ENCODE measurements around the gene COL6A2. TPM values are rescaled to one million over a fixed set of nuclear protein-coding genes. Genes with fewer than 3 reads are reported as not detected.

Gene COL6A2
- polyA plus RNA-seq, 4 donors: 184 to 330 (median 231) TPM

DNA sequence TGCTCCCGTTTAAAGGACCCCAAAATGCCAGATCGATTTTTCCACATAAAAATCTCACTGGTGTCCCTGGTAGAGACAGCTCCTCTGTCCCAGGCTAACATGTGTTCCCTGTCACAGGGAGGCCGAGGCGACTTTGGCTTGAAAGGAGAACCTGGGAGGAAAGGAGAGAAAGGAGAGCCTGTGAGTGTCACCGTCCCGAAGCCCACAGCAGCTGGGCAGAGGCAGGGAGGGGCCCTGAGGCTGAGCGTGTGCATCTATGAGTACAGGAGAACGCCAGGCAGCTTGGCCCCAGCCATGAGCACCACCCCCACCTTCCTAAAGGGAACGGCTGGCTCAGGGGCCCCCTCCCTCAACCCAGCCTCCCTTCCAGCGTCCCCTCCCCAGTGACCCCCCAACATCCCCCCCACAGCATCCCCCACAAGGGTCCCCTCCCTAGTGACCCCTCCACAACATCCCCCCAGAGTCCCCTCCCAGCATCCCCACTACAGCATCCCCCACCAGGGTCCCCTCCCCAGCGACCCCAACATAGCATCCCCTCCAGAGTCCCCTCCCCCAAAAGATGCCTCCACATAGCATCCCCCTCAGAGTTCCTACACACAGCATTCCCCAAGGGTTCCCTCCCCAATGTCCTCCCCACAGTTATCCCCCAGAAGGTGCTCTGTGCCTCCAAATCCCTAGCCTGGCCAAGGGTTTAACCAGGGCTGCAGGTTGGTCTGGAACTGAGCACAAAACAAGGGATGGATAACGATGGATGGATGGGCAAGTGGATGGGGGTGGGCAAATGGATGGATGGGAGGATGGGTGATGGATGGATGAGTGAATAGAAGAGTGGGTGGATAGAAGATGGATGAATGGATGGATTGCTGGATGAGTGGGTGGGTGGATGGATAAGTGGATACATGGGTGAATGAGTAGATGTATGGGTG lies 25.1 kb downstream of the COL6A2 start:
- no peak for DNase-seq (ENCODE audit: low read depth in 4 of 4, low spot score in 2 of 4)

DNA sequence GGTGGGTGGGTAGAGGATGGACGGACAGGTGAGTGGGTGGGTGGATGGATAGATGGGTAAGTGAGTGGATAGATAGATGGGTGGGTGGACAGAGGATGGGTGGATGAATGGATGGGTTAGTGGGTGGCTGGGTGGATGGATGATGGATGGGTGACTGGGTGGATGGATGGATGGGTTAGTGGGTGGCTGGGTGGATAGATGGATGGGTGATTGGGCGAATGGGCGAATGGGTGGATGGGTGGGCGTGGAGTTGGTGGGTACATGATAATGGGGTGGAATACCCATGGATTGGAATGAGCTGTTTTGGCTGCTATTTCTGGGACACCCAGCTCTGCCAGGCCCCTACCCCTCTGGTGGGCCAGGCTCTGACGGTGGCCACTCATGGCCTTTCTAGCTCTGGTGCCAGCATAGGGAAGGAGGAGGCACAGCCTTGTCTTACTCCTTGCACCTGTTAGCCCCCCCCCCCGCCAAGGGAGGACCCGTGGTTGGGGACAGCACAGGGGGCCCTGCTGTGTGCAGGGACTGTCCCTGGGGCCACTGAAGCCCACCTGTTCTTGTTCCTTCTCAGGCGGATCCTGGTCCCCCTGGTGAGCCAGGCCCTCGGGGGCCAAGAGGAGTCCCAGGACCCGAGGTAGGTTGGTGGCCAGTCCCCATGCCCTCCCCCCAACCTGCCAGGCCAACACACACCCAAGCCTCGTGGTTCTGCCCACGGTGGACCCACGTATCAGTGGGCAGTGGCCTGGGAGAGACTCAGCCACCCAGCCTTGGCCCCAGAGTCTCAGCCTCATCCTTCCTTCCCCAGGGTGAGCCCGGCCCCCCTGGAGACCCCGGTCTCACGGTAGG lies 26.4 kb downstream of the COL6A2 start:
- DNase-seq (ENCODE audit: low read depth in 4 of 4, low spot score in 2 of 4): no peak

DNA sequence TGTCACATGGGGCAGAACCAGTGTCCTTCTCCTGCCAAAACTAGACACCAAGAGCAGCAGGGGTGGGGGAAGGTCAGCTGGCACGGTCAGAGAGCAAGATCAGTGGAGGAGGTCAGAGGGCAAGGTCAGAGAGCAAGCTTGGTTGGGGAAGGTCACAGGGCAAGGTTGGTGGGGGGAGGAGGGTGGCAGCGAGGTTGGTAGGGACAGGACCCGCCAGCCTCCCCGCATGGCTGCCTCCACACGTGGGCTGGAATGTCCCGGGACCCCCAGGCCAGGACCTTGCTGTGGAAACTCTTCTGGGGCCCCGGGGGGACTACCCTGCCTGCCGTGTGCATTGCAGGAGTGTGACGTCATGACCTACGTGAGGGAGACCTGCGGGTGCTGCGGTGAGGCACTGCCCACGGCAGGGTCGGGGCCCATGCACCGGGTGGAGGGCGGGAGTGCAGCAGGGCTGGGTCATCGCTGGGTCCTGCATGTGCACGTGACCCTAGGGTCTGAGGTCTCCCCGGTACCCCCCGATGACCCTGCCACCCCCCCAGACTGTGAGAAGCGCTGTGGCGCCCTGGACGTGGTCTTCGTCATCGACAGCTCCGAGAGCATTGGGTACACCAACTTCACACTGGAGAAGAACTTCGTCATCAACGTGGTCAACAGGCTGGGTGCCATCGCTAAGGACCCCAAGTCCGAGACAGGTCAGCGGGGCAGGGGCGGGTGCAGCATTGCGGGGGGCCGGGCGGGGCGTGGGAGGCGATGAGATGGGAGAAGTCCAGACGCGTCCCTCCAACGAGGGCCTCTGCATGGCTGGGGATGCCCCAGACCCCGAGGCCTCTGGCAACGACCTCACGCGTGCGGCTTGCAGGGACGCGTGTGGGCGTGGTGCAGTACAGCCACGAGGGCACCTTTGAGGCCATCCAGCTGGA lies 27.3 kb downstream of the COL6A2 start:
- DNase-seq (ENCODE audit: low read depth in 4 of 4, low spot score in 2 of 4): no peak

DNA sequence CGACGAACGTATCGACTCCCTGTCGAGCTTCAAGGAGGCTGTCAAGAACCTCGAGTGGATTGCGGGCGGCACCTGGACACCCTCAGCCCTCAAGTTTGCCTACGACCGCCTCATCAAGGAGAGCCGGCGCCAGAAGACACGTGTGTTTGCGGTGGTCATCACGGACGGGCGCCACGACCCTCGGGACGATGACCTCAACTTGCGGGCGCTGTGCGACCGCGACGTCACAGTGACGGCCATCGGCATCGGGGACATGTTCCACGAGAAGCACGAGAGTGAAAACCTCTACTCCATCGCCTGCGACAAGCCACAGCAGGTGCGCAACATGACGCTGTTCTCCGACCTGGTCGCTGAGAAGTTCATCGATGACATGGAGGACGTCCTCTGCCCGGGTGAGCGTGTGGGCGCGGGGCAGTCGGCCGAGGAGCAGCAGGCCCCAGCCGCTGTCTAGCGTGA lies 28.0 kb downstream of the COL6A2 start:
- no peak for DNase-seq (ENCODE audit: low read depth in 4 of 4, low spot score in 2 of 4)

DNA sequence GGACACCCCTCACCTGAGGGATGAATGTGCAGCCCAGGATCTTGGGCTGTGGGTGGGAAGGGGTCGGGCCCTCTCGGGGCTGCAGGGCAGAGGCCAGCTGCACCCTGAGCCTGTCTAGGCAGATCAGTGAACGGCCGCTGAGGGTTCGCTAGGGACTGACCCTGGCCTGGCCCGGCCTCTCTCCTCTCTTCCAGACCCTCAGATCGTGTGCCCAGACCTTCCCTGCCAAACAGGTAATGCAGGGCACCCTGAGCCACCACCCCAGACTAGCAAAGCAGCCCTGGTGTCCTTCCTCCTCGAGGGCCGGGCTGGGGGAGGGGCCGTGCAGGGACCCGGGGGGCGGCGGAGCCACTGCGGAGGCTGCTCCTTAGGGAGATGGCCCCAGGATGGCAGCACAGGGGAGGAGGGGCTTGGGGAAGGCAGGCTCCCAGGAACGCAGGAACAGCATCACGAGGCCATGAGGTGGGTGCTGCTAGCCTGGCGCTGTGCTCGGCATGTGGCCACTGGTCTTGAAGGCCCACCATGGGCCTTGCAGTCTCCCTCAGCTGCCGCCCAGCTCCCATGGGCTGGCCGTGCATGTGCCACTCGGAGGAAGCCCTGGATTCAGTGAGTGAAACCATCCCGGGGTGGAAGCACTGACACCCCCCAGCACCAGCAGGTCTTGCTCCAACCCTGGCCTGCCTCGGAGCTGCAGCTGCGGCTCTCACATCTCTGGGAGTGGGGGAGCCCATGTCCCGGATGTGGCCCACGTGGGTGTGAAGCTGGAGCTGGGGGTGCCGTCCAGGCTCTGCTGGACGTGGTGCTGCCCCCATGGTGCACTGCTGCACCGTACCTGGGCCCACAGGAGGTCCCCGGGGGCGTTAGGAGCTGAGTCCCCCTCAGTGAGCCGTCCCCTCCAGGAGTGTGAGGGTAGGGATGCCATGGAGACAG lies 28.7 kb downstream of the COL6A2 start:
- DNase-seq (ENCODE audit: low read depth in 4 of 4, low spot score in 2 of 4): no peak

DNA sequence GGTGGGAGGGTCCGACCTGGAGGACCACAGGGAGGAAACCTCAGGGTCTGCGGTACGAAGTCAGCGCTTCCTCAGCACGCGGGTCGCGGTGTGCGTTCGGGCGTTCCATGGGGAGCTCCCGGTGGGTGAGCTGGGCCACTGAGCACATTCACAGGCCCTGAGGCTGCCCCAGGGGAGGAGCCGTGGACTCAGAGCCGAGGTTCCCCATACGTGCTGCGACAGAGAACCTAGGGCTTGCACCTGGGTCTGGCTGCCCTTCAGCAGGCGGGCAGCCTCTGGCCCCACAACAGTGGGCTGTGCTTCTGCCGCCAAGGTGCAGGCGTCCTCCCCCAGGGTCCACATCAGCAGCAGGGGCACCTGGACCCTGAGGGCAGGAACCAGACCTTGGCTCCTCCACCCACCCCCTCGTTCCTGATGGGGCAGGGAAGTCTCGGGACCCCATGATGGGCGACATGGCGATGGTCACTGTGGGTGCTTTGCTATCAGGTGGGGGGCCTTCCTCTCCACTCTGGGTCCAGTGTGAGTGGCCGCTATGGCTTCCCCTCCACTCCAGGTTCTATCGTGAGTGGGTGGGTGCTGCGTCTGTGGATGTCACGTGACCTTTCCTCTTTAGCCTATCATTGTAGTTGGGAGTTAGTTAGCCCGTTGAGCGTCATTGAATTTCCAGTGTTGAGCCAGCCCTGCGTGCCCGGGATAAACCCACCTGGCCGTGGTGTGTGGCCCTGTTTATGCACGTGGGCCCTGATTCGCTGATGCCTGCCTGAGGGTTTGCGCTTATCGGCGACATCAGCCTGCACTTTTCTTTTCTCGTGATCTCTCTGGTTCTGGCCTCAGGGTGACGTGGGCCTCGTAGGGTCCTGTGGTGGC lies 29.6 kb downstream of the COL6A2 start:
- no peak for DNase-seq (ENCODE audit: low read depth in 4 of 4, low spot score in 2 of 4)

DNA sequence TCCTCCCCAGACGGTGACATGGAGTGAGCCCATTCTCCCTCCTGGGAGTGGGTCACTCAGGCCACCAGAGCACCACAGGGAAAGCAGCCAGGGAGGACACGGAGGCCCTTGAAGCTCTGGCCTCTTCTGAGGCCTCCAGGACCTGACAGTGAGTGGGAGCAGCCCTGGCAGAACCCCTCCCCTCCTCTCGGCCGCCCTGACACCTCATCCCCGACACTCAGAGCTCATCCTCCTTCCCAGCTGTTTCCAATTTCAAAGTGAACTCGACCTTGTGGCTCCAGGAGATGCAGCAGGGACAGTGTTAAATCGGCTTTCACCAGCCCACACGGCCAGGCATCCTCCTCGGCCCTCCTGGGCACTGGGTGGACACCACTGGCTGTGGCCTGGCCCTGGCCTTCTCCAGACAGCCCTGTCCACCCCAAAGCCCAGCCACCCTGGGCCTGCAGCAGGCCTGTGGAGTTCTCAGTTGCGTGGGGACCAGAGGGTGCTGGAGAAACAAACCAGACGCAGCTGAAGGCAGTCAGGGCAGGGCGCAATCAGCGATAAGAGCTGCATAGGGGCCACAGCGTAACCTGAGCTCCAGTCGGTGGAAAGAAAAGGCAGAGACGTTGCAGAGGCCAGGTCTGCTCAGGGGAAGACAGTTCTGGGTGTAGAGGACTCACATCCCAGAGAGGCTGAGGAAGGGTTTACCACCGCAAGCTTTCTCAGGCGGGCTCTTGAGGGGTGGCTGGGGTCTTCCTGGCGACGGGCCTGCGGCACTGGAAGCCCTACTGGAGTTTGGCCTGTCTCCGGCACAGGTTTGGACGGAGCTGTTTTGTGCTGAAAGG lies 30.4 kb downstream of the COL6A2 start:
- DNase-seq (ENCODE audit: low read depth in 4 of 4, low spot score in 2 of 4): no peak

DNA sequence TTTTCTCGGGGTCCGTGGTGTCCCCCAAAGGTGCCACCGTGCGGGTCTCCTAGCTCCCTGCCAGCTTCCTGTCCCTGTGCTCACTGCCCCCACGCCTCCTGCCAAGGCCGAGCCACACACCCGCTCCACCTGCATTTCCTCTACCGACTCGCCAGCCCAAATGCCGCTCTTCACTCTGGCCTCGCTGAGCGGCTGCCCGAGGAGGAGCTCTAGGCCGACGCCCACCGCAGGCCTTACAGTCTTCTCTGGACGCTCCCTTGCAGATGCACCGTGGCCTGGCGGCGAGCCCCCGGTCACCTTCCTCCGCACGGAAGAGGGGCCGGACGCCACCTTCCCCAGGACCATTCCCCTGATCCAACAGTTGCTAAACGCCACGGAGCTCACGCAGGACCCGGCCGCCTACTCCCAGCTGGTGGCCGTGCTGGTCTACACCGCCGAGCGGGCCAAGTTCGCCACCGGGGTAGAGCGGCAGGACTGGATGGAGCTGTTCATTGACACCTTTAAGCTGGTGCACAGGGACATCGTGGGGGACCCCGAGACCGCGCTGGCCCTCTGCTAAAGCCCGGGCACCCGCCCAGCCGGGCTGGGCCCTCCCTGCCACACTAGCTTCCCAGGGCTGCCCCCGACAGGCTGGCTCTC lies 31.1 kb downstream of the COL6A2 start:
- no peak for DNase-seq (ENCODE audit: low read depth in 4 of 4, low spot score in 2 of 4)

DNA sequence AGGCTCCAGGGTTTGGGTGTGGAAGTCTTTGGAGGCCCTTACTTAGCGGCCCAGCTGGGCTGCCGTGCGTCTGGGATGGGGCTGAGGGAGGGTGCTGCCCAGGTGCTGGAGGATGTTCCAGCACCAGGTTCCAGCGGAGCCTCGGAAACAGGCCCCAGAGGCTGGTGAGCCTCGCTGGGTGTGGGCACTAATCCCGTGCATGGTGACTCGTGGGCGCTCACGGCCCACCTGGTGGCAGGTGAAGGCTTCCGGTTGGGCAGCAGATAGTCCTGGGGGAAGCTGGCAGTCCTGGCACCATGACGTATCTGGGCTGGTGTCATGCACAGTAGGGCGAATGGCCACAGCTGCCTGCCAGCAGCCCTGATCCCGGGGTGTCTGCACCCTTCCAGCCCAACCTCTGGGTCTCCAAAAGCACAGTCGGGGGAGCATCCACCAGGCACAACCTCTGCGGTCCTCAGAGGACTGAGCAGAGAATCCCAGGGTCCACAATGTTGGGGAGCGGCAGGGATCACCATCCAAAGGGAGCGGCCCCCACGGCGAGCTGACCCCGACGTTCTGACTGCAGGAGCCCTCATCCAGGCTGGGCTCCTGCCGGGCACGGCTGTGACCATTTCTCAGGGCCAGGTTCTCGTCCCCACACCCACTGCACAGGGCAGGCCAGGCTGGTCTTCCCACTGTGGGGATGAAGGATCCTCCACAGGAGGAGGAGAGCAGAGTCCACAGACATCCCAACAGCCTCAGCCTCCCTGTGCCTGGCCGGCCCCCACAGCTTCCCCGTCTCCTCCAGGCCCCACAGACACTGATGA lies 32.1 kb downstream of the COL6A2 start:
- DNase-seq (ENCODE audit: low read depth in 4 of 4, low spot score in 2 of 4): no peak

DNA sequence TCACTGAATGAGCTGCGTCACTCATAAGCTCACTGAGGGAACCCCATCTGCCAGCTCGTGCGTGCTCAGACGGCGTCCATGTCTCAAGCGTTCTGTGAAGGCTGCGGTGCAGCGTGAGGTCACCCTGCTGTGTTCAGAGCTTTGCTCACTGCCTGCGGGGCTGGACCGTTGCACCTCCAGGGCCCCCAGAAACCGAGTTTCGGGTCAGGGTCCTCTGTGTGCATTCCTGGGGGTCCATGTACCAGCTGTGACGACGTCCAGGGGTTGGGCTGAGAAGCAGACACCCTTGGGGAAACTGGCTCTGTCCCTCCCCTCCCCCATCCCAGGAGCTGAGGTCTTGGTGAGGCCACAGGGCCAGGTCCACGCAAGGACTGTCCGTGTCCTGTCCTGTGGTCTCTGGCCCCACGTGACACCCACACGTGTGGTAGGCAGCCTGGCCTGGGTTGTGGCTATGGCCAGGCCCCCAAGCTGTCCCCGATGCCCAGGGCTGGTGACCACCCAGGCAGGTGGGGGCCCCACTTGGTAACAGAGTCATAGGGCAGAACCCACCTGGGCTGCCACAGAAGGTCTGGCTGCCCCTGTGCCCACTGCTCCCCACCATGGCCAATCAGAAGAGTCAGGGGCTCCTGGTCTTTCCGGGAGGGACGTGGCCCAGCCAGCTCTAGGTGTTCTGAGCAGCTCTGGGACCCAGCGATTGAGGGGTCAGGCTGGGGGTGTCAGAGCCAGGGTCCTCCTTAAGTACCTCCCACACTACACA lies 33.1 kb downstream of the COL6A2 start:
- no peak for DNase-seq (ENCODE audit: low read depth in 4 of 4, low spot score in 2 of 4)

DNA sequence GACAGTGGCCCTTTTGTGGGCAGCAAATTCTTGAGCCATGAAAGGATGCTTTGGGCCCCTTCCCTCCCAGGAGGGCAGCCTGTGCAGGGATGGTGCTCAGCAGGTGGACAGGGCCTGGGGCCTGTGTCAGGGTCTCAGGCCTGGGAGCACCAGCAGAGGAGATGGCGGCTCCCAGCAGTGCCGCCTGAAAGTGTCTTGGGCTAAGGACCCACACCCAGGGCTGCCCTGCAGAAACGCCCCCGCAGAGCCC lies 33.6 kb downstream of the COL6A2 start:
- DNase-seq (ENCODE audit: low read depth in 4 of 4, low spot score in 2 of 4): no peak

DNA sequence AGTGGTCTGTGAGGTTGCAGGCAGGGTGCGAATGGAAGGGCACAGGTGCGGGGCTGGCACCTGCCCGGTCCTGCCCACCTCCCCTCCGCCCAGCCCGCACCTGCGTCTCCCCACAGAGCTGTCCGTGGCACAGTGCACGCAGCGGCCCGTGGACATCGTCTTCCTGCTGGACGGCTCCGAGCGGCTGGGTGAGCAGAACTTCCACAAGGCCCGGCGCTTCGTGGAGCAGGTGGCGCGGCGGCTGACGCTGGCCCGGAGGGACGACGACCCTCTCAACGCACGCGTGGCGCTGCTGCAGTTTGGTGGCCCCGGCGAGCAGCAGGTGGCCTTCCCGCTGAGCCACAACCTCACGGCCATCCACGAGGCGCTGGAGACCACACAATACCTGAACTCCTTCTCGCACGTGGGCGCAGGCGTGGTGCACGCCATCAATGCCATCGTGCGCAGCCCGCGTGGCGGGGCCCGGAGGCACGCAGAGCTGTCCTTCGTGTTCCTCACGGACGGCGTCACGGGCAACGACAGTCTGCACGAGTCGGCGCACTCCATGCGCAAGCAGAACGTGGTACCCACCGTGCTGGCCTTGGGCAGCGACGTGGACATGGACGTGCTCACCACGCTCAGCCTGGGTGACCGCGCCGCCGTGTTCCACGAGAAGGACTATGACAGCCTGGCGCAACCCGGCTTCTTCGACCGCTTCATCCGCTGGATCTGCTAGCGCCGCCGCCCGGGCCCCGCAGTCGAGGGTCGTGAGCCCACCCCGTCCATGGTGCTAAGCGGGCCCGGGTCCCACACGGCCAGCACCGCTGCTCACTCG lies 34.1 kb downstream of the COL6A2 start:
- DNase-seq (ENCODE audit: low read depth in 4 of 4, low spot score in 2 of 4): no peak

DNA sequence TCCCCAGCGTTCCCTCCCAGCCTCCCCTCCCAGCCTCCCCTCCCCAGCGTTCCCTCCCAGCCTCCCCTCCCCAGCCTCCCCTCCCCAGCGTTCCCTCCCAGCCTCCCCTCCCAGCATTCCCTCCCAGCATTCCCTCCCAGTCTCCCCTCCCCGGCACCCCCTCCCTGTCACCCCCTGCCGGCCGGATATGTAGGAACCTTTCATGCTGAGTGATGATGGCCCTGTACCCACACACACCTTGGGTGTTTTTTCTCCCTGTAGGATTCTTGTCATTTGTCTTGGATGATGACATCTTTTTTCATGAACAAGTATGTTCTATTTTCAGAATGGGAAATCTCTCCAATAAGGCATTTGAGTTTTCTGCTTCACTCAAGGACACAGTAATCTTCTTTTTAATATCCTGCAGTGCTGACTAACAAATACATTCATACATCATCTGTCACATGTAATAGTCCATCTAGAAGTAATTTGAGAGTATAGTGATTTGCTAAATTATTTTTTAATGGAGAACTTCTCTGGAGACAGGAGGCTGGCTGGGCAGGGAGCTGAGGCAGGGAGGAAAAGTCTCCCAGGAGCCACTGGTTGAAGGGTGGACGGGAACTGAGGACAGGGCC lies 38.0 kb downstream of the COL6A2 start:
- no peak for DNase-seq (ENCODE audit: low read depth in 4 of 4, low spot score in 2 of 4)

DNA sequence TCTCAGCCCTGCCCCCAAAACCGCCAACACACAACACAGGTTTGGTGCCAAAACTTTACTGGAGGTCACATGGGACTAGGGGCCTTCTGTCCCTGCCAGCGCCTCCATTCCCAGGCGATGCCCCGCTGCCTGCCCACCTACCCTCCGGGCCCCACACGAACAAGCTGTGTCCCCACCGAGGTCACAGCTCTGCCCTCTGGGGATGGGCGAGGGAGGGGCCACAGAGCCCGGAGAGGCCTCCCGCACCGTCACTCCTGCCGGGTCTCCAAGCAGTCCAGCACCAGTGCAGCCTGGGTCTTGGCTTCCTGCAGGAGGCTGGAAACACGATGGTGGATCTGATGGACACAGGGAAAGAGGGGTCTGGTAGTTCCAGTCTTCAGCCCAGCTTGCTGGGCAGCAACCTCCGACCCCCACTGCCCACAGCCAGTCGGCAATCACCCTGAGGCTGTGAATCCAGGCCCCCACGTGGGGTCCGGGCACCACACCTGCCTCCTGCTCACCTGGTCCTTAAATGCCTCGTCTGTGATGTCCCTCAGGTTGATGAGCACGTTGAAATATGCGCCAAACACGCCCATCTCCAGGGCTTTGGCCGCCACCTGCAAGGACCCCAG lies 38.9 kb downstream of the COL6A2 start:
- DNase-seq (ENCODE audit: low read depth in 4 of 4, low spot score in 2 of 4): no peak

Measured in left renal cortex interstitium (tissue), 4 donors.